Epidermal melanocyte (primary cell): ENCODE measurements around the gene WWOX.
A peak's percentile ranks its signal among the peaks of the same experiment; 100 is the strongest.

Experiments used
- DNase-seq: peaks from one replicate; pipeline ENCODE4 v3.0.0; 2011; ENCODE audit warnings: low spot score; ENCODE audit not compliant: insufficient read length

WWOX gene

DNA sequence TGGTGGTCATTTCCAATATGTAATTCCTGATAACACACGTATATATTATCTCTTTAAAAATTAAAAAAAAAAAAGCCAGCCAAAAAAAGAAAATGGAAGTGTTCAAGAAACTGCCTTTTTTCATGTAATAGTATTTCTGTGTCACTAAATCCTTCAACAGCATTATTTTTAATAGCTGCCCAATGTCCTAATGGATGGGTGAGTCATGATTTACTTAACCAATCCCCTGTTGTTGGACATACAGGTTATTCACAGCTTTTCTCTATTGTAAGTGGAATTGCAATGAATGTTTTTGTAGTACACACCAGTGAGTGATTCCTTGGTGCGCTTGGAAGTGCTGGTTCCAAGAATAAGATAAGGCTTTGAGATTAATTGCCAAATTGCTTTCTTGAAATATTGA, 124.9 kb downstream of the WWOX start:
- no peak for DNase-seq

- DNase-seq = no peak
These were observed 126.5 kb downstream of the WWOX start for GRCh38 chr16:78225919-78226318.

DNA sequence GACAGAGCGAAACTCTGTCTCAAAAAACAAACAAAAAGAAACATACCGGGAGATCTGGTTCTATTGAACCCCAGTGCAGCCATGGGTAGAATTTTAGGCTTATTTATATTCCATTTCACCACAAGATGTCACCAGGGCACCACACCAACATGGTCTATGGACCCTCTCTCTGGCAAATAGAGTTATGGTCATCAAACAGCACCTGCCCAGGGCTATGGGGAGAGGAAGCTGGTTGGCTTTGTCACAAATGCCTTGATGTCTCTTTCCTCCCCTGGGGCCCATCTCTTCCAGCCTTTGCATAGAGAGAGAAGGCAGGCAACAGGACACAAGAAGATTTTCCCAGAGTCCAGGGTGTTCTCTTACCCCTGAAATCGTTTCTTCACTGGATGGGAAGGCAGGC, 128.4 kb downstream of the WWOX start:
- DNase-seq = no peak

GRCh38 chr16:78228704-78229103, 129.2 kb downstream of the WWOX start:
- no peak for DNase-seq

DNA sequence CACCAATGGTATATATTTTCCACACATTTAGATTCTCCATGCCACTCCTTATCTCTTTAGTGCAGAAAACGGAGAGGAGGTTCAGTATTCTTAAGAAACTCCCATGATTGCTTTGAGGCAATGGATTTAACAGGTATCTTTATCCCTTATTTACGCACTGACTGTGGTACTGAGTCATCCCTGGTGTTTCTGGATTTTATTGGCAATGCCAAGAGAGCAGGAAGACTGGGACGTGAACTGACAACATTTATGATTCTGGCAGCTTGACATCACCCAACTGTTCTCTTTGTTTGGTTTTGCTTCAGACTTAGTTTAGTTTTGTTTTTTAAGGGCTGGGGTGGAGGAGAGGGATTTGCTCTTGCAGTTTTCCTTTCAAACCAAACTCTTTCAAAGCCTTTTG, 131.4 kb downstream of the WWOX start:
- DNase-seq = no peak

DNA sequence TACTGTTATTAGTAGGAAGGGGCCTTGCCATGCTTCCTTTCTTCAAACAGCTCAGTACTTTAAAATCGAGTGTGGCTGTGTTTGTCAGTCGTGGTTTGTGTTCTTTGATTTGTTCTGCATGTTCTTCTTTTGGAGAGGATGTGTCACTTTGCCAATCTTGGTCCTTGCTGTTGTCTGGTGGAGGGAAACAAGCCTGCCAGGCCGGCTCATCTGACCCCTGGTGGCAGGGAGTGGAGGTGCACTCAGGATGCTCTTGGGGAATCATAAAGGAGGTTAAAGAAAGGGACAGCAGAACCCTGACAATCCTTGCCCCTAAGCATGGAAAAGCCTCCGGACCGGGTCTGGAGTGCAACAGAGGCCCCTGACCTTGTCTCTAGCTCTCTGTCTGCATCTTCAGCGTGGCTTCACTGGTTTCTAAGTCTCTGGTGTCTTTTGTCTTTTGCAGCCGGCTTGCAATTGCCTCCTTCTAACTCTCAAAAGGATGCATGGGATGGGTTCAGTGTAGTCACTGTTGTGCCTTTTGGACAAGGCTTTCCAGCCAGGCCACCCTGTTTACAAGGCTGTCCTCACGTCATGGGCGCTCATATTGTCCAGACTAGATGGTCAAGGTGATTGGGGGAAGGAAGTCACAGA, 135.8 kb downstream of the WWOX start:
- DNase-seq = peak; percentile 44

DNA sequence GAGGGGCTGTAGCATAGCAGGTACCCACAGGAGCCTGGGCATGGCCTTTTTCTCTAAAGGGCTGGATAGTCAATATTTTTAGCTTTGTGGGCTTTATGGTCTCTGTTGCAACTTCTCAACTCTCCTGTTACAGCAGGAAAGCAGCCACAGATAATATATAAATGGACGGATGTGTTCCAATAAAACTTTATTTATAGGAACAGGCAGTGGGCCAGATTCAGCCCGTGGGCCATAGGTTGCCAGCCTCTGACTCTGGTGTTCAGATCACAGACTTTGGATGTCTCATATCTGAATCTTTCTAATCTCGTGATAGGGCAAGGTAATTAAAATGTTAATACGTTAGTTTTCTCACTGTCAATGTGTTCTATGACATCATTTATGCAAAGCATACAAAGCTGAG, 136.4 kb downstream of the WWOX start:
- no peak for DNase-seq

DNA sequence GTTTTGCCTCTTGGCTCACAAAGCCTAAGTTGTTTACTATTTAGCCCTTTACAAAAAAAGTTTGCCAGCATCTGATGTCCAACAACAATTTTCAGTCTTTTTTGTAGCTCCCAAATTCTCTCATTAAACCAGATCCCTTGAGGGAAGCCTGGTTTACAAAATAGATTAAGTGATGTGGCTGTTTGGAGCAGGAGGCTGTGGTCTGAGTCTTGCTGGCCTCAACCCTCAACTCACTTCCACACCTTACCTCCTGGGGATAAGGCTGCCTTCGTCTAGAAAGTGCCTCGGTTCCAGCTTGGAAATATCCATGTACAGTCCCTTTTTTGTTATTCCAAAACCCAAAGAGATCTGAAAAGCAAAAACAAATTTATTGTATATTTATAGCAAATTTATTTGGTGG, 138.4 kb downstream of the WWOX start:
- DNase-seq = no peak

DNA sequence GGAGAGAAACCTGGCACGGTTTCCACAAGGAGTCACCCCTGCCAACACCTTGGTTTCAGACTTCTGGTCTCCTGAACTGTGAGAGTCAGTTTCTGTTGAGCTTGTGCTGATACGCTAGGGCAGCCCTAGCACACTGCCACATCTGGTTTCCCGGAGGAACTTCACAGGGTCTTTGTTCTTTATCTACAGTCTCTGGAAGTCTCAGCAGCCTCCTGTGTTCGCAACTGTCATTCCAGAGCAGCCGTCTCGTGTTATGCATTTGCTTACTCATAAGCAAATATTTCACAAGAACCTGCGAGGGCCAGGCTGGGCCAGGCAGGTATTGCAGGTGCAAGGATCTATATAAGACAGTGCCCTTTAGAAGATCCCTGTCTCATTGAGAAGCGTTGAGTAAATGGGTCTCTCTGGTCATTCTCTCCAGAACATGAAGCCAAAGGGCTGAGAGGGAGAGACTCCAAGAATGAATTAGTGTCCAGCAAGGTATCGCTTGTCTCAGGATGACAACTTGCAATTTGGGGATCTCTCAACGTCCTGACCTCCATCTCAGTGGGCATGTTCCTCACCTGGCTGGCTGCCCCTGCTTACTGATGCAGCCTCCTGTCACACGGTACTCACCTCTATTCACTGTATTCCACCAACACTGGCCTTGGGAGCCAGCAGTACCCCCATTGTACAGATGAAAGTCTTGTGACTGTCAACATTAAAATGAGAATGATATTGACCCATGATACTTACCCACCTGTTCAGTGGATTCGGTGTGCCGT, 141.2 kb downstream of the WWOX start:
- no peak for DNase-seq

- no peak for DNase-seq
These were observed 142.8 kb downstream of the WWOX start for GRCh38 chr16:78242239-78242630.

- DNase-seq = no peak
These were observed 144.9 kb downstream of the WWOX start for GRCh38 chr16:78244131-78244895.

- DNase-seq = no peak
These were observed 147.1 kb downstream of the WWOX start for GRCh38 chr16:78246559-78246958.

DNA sequence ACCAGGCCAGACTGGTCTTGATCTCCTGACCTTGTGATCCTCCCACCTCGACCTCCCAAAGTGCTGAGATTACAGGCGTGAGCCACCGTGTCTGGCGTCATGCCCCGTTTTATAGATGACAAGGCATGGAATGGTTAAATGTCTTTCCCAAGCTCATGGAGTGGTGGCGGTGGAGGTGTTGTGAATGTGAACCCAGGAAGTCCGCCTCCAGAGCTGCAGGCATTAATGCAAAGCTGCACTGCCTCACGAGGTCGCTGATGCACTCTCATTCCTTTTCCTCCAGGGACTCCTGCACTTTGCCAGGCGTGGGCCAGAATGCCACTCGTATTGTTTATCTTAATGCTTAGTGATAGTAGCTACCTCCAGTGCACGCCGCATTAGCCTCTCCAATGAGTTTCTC, 149.6 kb downstream of the WWOX start:
- no peak for DNase-seq

- DNase-seq = no peak
These were observed 150.4 kb downstream of the WWOX start for GRCh38 chr16:78249832-78250231.

GRCh38 chr16:78251115-78251514, 151.7 kb downstream of the WWOX start:
- DNase-seq = no peak

- no peak for DNase-seq
These were observed 153.3 kb downstream of the WWOX start for GRCh38 chr16:78252757-78253156.

GRCh38 chr16:78254841-78255240, 155.4 kb downstream of the WWOX start:
- DNase-seq = no peak

GRCh38 chr16:78256686-78257375, 157.4 kb downstream of the WWOX start:
- DNase-seq = no peak

GRCh38 chr16:78257376-78257728, 157.9 kb downstream of the WWOX start:
- DNase-seq = no peak

- DNase-seq = no peak
These were observed 159.1 kb downstream of the WWOX start for GRCh38 chr16:78258375-78259065.

- no peak for DNase-seq
These were observed 160.4 kb downstream of the WWOX start for GRCh38 chr16:78259873-78260272.
